ENCODE results near the gene MRPS12. TPM values are rescaled to one million over a fixed set of nuclear protein-coding genes. Genes with fewer than 3 reads are reported as not detected.

MRPS12 gene
- total and polyA plus RNA-seq, 2 of the 13 experiments (the other 11 are each of a cell fraction or from before 2014, with no cell fraction given): 27.5 to 54.8 TPM

- ATAC-seq (no peak), DNase-seq (ENCODE audit: low spot score) (no peak), FAIRE-seq (no peak)
- Histone ChIP-seq H2AFZ (ENCODE audit: low read length) (no peak overlapping the region), H3K9me3 (ENCODE audit: low read length) (no peaks in the 10 kb centered on the region), H3K9ac (ENCODE audit: insufficient read depth, low read depth, low read length) (no peak overlapping the region), H3K27ac (ENCODE audit: extremely low read length, insufficient read depth, low read length) (no peak overlapping the region), H3K36me3 (replicated peaks in 1 of 2; ENCODE audit: control insufficient read depth in 1 of 2, insufficient read depth in 2 of 2, low read length in 2 of 2) (peaks cover 8 to 21% of the 10 kb centered on the region in 2 experiments), H3K79me2 (ENCODE audit: insufficient read depth, low read length) (no peaks in the 10 kb centered on the region), H3K4me1 (ENCODE audit: insufficient read depth, low read length) (peaks cover 23% of the 10 kb centered on the region), H3K4me2 (ENCODE audit: low read depth, low read length) (no peak overlapping the region), H4K20me1 (ENCODE audit: insufficient read depth, low read length) (peaks cover 8% of the 10 kb centered on the region; the same call in 1 of the 2 replicates), H3K27me3 (ENCODE audit: control insufficient read depth in 1 of 2, insufficient read depth in 2 of 2, low read length in 2 of 2) (no peaks in the 10 kb centered on the region), H3K4me3 (replicated peaks in 1 of 3; ENCODE audit: insufficient read depth in 1 of 3, low read depth in 2 of 3, low read length in 3 of 3) (no peak overlapping the region)
- ChIA-PET CTCF (ENCODE audit: low intra/inter-chr PET ratio, low total read pairs) (no interaction called here), POLR2A (no interaction called here)
- in situ Hi-C loops (cut with HindIII; ENCODE audit: extremely low pct_ligation_motif_present, low pct_unique_long_range_greater_than_20kb): no loop called here
- 97% methylated on average over 3 of the region's 3 CpGs for WGBS (ENCODE audit: low lambda C conversion rate)
- intact Hi-C loops (cut with micrococcal nuclease; ENCODE audit: unreplicated experiment): no loop called here
- no TSS peak for BruUV-seq (replicated peaks)
- TF ChIP-seq ZNF770 (CRISPR knock-in tag; IDR thresholded peaks at IDR 0.05) (peak; percentile 11; the same call in 1 of the 2 replicates), FOXM1 (CRISPR knock-in tag; IDR thresholded peaks at IDR 0.05) (no peak), AGO2 (optimal IDR thresholded peaks at IDR 0.05; ENCODE audit: low read depth, low read length) (peak; percentile 9), EHMT2 (IDR thresholded peaks at IDR 0.05; ENCODE audit: borderline replicate concordance, low read depth, low read length) (no peak), SSRP1 (CRISPR knock-in tag; IDR thresholded peaks at IDR 0.05) (no peak), ZBTB1 (CRISPR knock-in tag; IDR thresholded peaks at IDR 0.05; ENCODE audit: borderline replicate concordance) (no peak), ZNF121 (CRISPR knock-in tag; IDR thresholded peaks at IDR 0.05) (peak; percentile 37; the same call in 1 of the 2 replicates), EP300 (IDR thresholded peaks at IDR 0.05; ENCODE audit: low read depth in 2 of 2, low read length in 2 of 2) (no peak), EP300 (CRISPR knock-in tag; IDR thresholded peaks at IDR 0.05; ENCODE audit: borderline replicate concordance) (no peak)
Observed at GRCh38 chr19:38951187-38951586, 20.4 kb downstream of the MRPS12 start.
